ENCODE data around the gene ALPI.
"Not testable (repeated sequence)": the region's sequence is repeated elsewhere in the genome, so short reads cannot be mapped to it uniquely, and the experiment has no call there.

The ALPI gene

DNA sequence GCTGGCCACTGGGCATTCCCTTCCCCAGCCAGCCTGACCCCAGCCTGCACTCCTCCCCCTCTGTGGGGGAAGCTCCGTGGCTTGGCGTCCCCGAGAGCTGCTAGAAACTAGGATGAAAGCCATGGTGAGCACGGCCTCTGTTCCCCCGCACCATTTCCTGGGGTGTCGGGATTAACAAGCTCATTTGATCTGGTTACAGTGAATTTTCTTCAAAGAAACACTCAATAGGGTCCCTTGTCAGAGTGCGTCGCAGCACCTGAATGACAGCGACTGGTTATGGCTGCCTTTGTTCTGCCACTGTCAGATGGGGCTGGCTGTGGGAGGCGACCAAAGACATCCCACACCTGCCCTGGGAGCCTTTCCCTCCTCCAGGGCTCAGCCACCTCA is 7.7 kb upstream of the ALPI start:
- Mint-ChIP-seq H3K4me1 (no peaks in the 10 kb centered on the region), H3K9me3 (no peaks in the 10 kb centered on the region), H3K27ac (ENCODE audit: low read depth) (no peak overlapping the region), H3K36me3 (ENCODE audit: insufficient read depth) (no peaks in the 10 kb centered on the region), H3K4me3 (no peak overlapping the region), H3K27me3 (no peaks in the 10 kb centered on the region)
- ATAC-seq (replicated peaks; ENCODE audit: extremely low read depth, poor library complexity, severe bottlenecking) (no peak), DNase-seq (ENCODE audit: low spot score in 2 of 2) (peak in 1 of 2 donors; percentile 12)

DNA sequence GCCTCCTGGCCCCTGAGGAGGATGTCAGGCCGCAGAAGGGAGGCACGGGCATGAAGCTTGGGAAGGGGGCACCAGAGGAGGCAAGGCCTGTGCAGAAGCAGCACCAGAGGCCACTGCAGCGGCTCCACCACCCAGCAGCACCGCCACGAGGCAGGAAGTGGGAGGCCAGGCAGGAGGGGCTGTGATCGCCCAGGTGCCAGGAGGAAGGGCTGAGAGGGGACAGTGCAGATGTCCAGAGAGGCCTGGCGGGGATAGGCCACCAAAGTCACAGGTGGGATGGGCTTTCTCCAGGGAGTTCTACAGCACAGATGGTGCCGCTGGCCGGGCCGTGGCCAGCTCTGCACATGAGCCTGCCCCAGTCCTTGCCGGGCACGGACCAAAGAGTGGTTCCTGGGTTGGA is 6.0 kb upstream of the ALPI start:
- Mint-ChIP-seq H3K4me1 (no peaks in the 10 kb centered on the region), H3K9me3 (no peaks in the 10 kb centered on the region), H3K27ac (ENCODE audit: low read depth) (no peak overlapping the region), H3K27me3 (peaks cover 9% of the 10 kb centered on the region), H3K36me3 (ENCODE audit: insufficient read depth) (no peaks in the 10 kb centered on the region), H3K4me3 (no peak overlapping the region)
- DNase-seq (ENCODE audit: low spot score in 2 of 2) (peak in 1 of 2 donors; percentile 2), ATAC-seq (replicated peaks; ENCODE audit: extremely low read depth, poor library complexity, severe bottlenecking) (no peak)

DNA sequence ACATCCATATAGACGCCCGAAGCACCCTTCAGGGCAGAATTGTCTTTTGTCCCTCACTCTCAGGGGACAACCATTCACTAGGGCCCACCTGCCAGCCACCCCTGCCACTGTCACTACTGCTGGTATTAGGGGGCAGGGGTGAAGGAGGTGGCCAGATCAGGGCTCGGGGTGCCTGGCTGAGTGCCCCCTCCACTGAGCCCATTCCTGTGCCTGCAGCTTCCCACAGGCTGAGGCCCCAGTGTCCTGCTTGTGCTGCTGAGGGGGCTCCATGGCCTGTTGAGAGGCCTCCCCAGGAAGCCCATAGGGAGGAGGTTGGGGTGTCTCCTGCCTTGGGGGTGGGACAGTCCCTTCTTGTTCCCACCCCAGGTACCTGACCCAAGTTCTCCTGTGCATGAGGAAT is 4.3 kb upstream of the ALPI start:
- not testable (repeated sequence) for H3K27ac Mint-ChIP-seq (ENCODE audit: low read depth); H3K4me1 Mint-ChIP-seq; DNase-seq (ENCODE audit: low spot score in 2 of 2); H3K36me3 Mint-ChIP-seq (ENCODE audit: insufficient read depth); H3K9me3 Mint-ChIP-seq; H3K4me3 Mint-ChIP-seq; ATAC-seq (replicated peaks; ENCODE audit: extremely low read depth, poor library complexity, severe bottlenecking)
- peaks cover 26% of the 10 kb centered on the region for H3K27me3 Mint-ChIP-seq

DNA sequence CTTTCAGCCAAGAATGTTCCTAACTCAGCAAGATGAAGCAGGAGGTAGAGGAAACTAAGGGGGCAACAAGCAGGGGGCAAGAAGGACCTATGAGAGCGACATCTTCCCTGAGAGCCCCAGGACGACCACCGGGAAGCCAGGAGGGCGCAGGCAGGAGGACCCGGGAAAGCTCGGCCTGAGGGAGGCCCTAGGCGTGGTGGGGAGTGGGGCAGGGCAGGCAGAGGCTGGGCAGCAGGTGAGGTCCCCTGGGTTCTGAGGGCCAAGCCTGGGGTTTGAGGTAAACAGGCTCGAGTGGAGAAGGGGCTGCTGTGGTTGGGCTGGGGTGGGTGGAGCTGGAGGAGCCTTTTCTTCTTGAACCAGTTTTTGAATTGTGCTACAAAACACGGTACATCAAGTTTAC is 1.3 kb upstream of the ALPI start:
- Mint-ChIP-seq H3K4me3 (no peak overlapping the region), H3K27me3 (peaks cover 41% of the 10 kb centered on the region), H3K27ac (ENCODE audit: low read depth) (no peak overlapping the region), H3K36me3 (ENCODE audit: insufficient read depth) (no peaks in the 10 kb centered on the region), H3K9me3 (no peaks in the 10 kb centered on the region), H3K4me1 (no peaks in the 10 kb centered on the region)
- no peak for DNase-seq (ENCODE audit: low spot score in 2 of 2)
- ATAC-seq (replicated peaks; ENCODE audit: extremely low read depth, poor library complexity, severe bottlenecking): no peak

DNA sequence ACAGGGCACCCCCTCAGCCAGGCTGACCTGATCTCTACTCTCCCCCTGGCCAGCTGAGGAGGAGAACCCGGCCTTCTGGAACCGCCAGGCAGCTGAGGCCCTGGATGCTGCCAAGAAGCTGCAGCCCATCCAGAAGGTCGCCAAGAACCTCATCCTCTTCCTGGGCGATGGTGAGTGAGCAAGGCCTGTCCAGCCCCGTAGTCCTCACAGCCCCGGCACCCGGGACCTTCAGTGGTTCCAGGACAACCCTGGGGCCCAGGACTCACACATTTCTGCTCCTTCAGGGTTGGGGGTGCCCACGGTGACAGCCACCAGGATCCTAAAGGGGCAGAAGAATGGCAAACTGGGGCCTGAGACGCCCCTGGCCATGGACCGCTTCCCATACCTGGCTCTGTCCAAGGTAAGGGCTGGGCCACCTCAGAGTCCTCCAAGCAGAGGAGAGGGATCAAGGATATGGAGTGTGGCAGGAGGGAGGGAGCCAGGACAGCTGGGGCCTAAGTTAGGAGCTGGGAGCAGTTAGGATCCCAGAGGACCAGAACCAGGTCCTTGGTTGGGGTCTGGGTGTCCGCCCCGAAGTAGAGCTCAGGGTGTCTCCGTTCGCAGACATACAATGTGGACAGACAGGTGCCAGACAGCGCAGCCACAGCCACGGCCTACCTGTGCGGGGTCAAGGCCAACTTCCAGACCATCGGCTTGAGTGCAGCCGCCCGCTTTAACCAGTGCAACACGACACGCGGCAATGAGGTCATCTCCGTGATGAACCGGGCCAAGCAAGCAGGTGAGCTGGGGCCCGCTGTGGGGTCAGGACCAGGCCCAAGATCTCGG is 555 bp downstream of the ALPI start:
- no peak for ATAC-seq (replicated peaks; ENCODE audit: extremely low read depth, poor library complexity, severe bottlenecking)
- no peak overlapping the region for H3K4me3 Mint-ChIP-seq
- no peaks in the 10 kb centered on the region for H3K9me3 Mint-ChIP-seq

DNA sequence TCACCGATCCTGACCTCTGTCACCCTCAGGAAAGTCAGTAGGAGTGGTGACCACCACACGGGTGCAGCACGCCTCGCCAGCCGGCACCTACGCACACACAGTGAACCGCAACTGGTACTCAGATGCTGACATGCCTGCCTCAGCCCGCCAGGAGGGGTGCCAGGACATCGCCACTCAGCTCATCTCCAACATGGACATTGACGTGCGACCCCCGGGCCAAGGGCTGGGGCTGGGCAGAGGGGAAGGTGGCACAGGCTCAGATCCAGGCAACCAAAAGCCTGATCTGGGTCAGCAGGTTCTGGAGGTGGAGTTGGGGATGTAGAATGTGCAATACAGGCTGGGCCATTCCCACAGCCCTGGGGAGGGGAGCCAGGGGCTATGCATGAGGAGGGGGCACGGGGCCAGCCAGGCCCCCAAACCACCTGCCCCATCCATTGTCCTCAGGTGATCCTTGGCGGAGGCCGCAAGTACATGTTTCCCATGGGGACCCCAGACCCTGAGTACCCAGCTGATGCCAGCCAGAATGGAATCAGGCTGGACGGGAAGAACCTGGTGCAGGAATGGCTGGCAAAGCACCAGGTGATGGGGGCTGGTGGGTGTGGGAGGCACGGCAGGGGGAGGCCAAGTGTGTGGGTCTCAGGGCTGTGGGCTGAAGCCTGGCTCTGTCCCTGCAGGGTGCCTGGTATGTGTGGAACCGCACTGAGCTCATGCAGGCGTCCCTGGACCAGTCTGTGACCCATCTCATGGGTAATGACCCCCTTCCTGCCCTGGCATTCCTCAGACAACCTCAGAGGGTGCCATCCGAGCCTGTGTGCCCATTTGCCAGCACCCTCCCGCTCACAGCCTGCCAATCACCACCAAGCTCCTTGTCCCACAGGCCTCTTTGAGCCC is 1.4 kb downstream of the ALPI start:
- Mint-ChIP-seq H3K9me3 (no peaks in the 10 kb centered on the region), H3K4me1 (no peaks in the 10 kb centered on the region), H3K27ac (ENCODE audit: low read depth) (no peak overlapping the region), H3K36me3 (ENCODE audit: insufficient read depth) (no peaks in the 10 kb centered on the region), H3K4me3 (no peak overlapping the region), H3K27me3 (peaks cover 51% of the 10 kb centered on the region)
- no peak for DNase-seq (ENCODE audit: low spot score in 2 of 2)
- no peak for ATAC-seq (replicated peaks; ENCODE audit: extremely low read depth, poor library complexity, severe bottlenecking)

More for the DNA sequence above, 555 bp downstream of the ALPI start:
- Mint-ChIP-seq H3K27me3 (peaks cover 51% of the 10 kb centered on the region), H3K4me1 (no peaks in the 10 kb centered on the region), H3K36me3 (ENCODE audit: insufficient read depth) (no peaks in the 10 kb centered on the region), H3K27ac (ENCODE audit: low read depth) (no peak overlapping the region)
- DNase-seq (ENCODE audit: low spot score in 2 of 2): no peak

DNA sequence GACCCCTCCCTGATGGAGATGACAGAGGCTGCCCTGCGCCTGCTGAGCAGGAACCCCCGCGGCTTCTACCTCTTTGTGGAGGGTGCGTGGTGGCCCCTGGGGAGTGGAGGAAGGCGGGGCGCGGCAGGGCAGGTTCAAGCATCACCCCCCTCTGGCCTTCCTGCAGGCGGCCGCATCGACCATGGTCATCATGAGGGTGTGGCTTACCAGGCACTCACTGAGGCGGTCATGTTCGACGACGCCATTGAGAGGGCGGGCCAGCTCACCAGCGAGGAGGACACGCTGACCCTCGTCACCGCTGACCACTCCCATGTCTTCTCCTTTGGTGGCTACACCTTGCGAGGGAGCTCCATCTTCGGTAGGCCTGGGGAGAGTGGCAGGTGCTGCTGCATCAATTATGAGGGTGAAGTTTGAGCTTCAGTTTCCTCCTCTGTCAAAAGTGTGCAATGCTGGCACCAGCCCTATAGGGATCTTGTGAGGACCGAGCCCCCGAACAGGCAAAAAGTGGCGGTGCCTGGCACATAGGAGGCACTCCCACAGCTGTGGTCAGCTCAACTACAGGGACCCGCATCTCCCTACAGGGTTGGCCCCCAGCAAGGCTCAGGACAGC is 2.2 kb downstream of the ALPI start:
- DNase-seq (ENCODE audit: low spot score in 2 of 2): no peak
- Mint-ChIP-seq H3K36me3 (ENCODE audit: insufficient read depth) (no peaks in the 10 kb centered on the region), H3K4me3 (no peak overlapping the region), H3K4me1 (no peaks in the 10 kb centered on the region), H3K27ac (ENCODE audit: low read depth) (no peak overlapping the region), H3K27me3 (peaks cover 51% of the 10 kb centered on the region), H3K9me3 (no peaks in the 10 kb centered on the region)
- ATAC-seq (replicated peaks; ENCODE audit: extremely low read depth, poor library complexity, severe bottlenecking): no peak

DNA sequence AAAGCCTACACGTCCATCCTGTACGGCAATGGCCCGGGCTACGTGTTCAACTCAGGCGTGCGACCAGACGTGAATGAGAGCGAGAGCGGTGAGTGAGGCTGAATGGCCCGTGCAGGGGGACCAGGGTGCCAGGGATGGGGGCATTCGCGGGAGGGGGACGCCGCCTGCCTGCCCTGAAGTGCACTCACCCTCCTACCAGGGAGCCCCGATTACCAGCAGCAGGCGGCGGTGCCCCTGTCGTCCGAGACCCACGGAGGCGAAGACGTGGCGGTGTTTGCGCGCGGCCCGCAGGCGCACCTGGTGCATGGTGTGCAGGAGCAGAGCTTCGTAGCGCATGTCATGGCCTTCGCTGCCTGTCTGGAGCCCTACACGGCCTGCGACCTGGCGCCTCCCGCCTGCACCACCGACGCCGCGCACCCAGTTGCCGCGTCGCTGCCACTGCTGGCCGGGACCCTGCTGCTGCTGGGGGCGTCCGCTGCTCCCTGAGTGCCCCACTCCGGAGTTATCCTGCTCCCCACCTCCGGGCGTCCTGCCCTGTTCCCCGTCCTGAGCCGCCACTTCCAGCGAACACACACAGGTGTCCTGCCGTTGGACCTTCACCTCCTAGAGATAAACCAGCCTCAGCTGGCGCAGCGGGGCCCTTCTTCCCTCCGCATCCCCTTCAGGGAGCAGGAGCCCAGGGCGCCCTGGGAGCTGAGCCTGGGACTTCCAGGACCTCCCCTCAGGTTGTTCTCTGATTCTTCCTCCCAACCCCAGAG is 2.9 kb downstream of the ALPI start:
- Mint-ChIP-seq H3K36me3 (ENCODE audit: insufficient read depth) (no peaks in the 10 kb centered on the region), H3K9me3 (no peaks in the 10 kb centered on the region), H3K4me1 (no peaks in the 10 kb centered on the region), H3K4me3 (no peak overlapping the region), H3K27me3 (peaks cover 51% of the 10 kb centered on the region), H3K27ac (ENCODE audit: low read depth) (no peak overlapping the region)
- no peak for DNase-seq (ENCODE audit: low spot score in 2 of 2)
- ATAC-seq (replicated peaks; ENCODE audit: extremely low read depth, poor library complexity, severe bottlenecking): no peak

DNA sequence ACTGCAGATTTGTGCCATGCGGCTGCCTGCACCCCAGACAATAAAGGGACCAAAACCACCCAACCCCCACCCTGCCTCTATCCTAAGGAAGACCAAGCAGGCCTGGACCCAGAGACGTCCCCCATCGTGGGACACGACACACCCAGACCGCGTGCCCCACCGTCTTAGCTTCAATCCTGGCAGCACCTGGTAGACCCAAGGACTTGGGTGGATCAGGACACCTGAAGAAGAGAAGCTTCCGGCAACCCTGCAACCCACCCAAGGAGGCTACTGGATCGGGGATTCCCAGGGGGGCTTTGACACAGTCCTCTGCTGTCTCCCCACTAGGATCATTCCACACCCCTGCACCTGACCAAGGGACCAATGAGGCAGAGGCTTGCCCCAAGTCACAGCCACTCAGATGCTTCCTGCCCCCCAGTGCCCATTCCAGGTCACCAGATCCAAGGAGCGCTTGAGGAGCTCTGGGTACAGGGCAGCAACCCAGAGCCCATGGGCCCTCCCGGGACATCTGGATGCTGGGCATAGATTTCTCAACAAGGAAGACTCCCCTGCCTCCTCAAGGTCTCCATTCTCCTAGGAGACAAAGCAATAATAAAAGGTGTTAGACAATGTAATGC is 3.6 kb downstream of the ALPI start:
- H3K27me3 Mint-ChIP-seq: peaks cover 47% of the 10 kb centered on the region
- no peaks in the 10 kb centered on the region for H3K4me1 Mint-ChIP-seq
- no peak for DNase-seq (ENCODE audit: low spot score in 2 of 2)
- no peaks in the 10 kb centered on the region for H3K9me3 Mint-ChIP-seq
- ATAC-seq (replicated peaks; ENCODE audit: extremely low read depth, poor library complexity, severe bottlenecking): no peak
- H3K36me3 Mint-ChIP-seq (ENCODE audit: insufficient read depth): no peaks in the 10 kb centered on the region
- H3K27ac Mint-ChIP-seq (ENCODE audit: low read depth): no peak overlapping the region
- H3K4me3 Mint-ChIP-seq: no peak overlapping the region

DNA sequence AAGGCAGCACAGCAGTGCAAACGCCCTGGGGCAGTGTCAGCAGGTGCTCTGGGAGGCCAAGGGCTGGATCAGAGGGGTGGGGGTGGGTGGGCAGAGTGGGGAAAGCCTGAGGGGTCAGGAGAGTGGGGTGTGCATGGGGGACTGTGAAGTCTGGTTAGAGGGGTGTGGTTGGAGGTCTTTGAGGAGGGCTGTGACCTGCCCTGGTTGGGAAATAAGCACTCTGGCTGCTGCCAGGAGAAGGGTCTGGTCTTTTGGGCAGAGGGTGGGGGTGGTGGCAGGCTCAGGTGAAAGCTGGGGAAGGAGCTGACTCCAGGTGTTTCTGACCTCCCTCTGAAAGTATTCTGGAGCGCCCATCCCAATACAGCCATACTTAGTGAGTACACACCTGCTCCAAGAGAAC is 4.2 kb downstream of the ALPI start:
- Mint-ChIP-seq H3K36me3 (ENCODE audit: insufficient read depth) (no peaks in the 10 kb centered on the region), H3K27me3 (peaks cover 40% of the 10 kb centered on the region), H3K4me1 (no peaks in the 10 kb centered on the region), H3K4me3 (no peak overlapping the region), H3K9me3 (no peaks in the 10 kb centered on the region), H3K27ac (ENCODE audit: low read depth) (no peak overlapping the region)
- DNase-seq (ENCODE audit: low spot score in 2 of 2) (no peak), ATAC-seq (replicated peaks; ENCODE audit: extremely low read depth, poor library complexity, severe bottlenecking) (no peak)

DNA sequence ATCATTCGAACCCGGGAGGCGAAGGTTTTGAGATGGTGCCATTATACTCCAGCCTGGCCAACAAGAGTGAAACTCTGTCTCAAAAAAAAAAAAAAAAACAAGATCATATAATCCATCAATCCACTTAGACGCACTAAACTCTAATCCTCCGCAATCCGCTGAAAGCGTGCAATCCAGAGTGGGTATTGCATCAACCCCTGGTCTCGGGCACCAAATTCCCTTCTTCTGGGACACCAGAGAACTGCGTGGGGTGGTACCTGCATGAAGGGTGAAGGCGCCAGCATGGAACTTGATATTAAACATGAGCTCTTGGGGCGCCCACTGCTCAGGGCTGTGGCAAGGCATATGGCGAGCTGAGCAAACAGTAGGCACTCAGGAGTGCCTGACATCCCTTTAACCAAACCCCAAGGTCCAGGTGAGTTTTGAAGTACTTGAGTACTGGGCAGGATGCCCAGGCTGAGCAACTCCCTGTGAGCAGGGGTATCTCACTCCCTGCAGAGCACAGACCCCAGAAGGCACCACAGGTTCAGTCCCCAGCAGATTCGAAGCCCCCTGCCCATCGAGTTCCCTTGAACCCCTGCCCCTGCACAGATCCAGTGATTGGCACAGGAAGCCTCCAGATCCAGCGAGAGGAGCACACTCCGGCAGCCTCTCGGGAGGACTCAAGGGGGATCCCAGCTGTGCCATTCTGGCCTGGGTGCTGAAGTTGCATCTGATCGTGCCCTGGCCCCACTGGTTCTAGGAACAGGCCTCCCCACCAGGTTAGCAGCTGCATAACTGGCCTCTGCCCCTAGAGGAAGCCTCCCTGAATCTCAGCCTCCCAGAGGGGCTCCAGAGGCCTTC is 8.0 kb downstream of the ALPI start:
- Mint-ChIP-seq H3K4me1 (no peaks in the 10 kb centered on the region), H3K27ac (ENCODE audit: low read depth) (no peak overlapping the region), H3K9me3 (no peaks in the 10 kb centered on the region), H3K4me3 (no peak overlapping the region), H3K36me3 (ENCODE audit: insufficient read depth) (no peaks in the 10 kb centered on the region), H3K27me3 (peaks cover 25% of the 10 kb centered on the region)
- ATAC-seq (replicated peaks; ENCODE audit: extremely low read depth, poor library complexity, severe bottlenecking) (no peak), DNase-seq (ENCODE audit: low spot score in 2 of 2) (no peak)
